Loucy (cell line): ENCODE measurements around the gene PSD2.

Experiments
- H2AFZ ChIP-seq: fragments of 200-600 bp; sonication (generic); 2 replicates; pipeline ENCODE4 v1.6.0; 2016; ENCODE audit warnings: antibody characterized with exemption, mild to moderate bottlenecking, low read length, moderate library complexity
- H3F3A ChIP-seq: fragments of 200-600 bp; 2 replicates; pipeline ENCODE4 v1.6.0; 2016; ENCODE audit warnings: antibody characterized with exemption, low read depth, mild to moderate bottlenecking
- H3K27me3 ChIP-seq: fragments of 200-600 bp; sonication (generic); 2 replicates; pipeline ENCODE4 v1.6.1; 2014; ENCODE audit warnings: low read length, mild to moderate bottlenecking; ENCODE audit not compliant: insufficient read depth, poor library complexity, severe bottlenecking
- H3K36me3 ChIP-seq: fragments of 200-600 bp; sonication (generic); 2 replicates; pipeline ENCODE4 v1.6.1; 2016; ENCODE audit warnings: low read length; ENCODE audit not compliant: insufficient read depth
- H3K4me1 ChIP-seq: fragments of 200-600 bp; sonication (generic); 2 replicates; pipeline ENCODE4 v1.5.1; 2014; ENCODE audit warnings: low read length, mild to moderate bottlenecking; ENCODE audit not compliant: insufficient read depth, poor library complexity, severe bottlenecking
- H3K4me2 ChIP-seq: fragments of 200-600 bp; sonication (generic); 2 replicates; pipeline ENCODE4 v1.6.0; 2014; ENCODE audit warnings: antibody characterized with exemption, low read length, low read depth, mild to moderate bottlenecking; ENCODE audit not compliant: poor library complexity, severe bottlenecking
- H3K4me3 ChIP-seq: fragments of 200-600 bp; sonication (generic); 2 replicates; pipeline ENCODE4 v1.5.1; 2014; ENCODE audit warnings: low read length, mild to moderate bottlenecking, mixed read lengths; ENCODE audit not compliant: poor library complexity, severe bottlenecking
- H3K79me2 ChIP-seq: fragments of 200-600 bp; sonication (generic); 2 replicates; pipeline ENCODE4 v1.6.1; 2014; ENCODE audit warnings: low read length; ENCODE audit not compliant: insufficient read depth
- H3K9ac ChIP-seq: fragments of 200-600 bp; sonication (generic); 2 replicates; pipeline ENCODE4 v1.6.0; 2014; ENCODE audit warnings: mild to moderate bottlenecking, low read depth, low read length, moderate library complexity; ENCODE audit not compliant: poor library complexity, severe bottlenecking
- H3K9me2 ChIP-seq: fragments of 200-600 bp; sonication (generic); replicated peaks from 2 replicates; pipeline ENCODE4 v1.6.1; 2016; ENCODE audit warnings: low read depth, low read length, mixed read lengths
- H3K9me3 ChIP-seq: fragments of 200-600 bp; sonication (generic); 2 replicates; pipeline ENCODE4 v1.6.1; 2014; ENCODE audit warnings: mild to moderate bottlenecking, antibody characterized with exemption, low read length, low read depth; ENCODE audit not compliant: insufficient read depth
- H4K20me1 ChIP-seq: fragments of 200-600 bp; sonication (generic); 2 replicates; pipeline ENCODE4 v1.6.0; 2014; ENCODE audit warnings: antibody characterized with exemption, low read length, mild to moderate bottlenecking; ENCODE audit not compliant: insufficient read depth, poor library complexity, severe bottlenecking
- EZH2phosphoT487 ChIP-seq: fragments of 200-600 bp; IDR thresholded peaks from 2 replicates; pipeline ENCODE4 v1.6.1; 2018; ENCODE audit warnings: antibody characterized with exemption, mild to moderate bottlenecking, moderate library complexity, borderline replicate concordance
- TF ChIP-seq, protein P1 (sequence below): fragments of 200-600 bp; sonication (generic); conservative IDR thresholded peaks from 2 replicates; pipeline ENCODE4 v1.5.1; 2014; ENCODE audit warnings: mild to moderate bottlenecking, antibody characterized with exemption, low read length

PSD2 gene

DNA sequence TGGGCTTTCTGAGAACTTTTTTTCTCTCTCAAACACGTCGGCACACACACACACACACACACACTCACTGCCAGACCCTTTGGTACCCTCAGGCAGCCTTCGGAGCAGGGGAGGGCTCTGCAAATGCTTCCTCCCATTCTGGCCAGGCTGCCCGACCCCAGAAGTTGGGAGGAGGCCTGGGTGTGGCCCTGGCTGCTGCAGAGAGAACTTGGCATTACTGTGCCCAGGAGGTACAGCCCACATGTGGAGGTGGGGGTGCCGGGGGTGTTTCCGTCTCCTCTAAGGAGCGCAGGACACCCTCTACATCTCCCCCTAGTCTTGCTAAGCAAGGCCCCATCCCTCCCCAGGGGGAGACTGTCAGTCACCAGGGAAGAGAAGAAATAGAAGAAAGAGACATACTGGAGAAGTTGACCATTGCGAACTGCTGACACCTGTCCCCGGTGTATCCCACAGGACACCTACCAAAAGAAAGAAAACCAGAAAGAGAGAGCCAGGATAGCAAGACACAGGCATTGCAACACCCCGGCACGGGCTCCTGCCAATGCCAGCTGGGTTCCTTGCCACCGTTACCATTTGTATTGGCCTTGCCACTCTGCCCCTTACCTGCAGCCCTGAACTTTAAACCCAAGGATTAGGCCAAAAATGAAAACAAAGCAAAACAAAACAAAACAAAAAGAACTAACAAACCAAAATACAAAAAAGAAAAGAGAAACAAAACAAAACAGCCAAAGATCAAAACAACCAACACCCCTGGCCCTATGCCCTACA lies 69.3 kb downstream of the PSD2 start:
- Histone ChIP-seq H3K27me3 (no peaks in the 10 kb centered on the region), H3K9ac (no peak overlapping the region), H3K79me2 (no peaks in the 10 kb centered on the region), H4K20me1 (no peaks in the 10 kb centered on the region), H3K36me3 (no peaks in the 10 kb centered on the region), H2AFZ (no peak overlapping the region), H3K9me3 (no peaks in the 10 kb centered on the region), H3K4me2 (no peak overlapping the region), H3F3A (no peaks in the 10 kb centered on the region), H3K4me1 (no peaks in the 10 kb centered on the region), H3K4me3 (no peak overlapping the region), H3K9me2 (no peaks in the 10 kb centered on the region)
- TF ChIP-seq, protein P1, sequence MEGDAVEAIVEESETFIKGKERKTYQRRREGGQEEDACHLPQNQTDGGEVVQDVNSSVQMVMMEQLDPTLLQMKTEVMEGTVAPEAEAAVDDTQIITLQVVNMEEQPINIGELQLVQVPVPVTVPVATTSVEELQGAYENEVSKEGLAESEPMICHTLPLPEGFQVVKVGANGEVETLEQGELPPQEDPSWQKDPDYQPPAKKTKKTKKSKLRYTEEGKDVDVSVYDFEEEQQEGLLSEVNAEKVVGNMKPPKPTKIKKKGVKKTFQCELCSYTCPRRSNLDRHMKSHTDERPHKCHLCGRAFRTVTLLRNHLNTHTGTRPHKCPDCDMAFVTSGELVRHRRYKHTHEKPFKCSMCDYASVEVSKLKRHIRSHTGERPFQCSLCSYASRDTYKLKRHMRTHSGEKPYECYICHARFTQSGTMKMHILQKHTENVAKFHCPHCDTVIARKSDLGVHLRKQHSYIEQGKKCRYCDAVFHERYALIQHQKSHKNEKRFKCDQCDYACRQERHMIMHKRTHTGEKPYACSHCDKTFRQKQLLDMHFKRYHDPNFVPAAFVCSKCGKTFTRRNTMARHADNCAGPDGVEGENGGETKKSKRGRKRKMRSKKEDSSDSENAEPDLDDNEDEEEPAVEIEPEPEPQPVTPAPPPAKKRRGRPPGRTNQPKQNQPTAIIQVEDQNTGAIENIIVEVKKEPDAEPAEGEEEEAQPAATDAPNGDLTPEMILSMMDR: no peak
- no peak for TF ChIP-seq EZH2phosphoT487

DNA sequence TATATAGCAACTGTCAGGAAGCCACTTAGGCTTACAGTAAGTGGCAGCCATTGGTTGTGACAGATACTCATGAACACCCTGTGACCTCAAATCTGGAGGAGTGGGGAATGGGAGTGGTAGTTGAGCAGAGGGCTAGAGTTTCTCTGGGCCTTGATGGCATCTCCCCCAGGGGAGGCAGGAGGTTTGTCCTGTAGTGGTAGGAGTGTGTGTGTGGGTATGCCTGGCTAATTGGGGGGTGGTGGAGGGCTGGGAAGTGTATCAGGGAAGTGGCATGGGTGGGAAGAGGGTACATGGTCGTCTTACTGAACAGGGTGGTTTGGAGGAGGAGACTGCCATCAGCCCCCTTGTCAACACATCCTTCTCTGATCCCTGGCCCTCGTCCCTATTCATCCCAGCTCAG lies 71.5 kb downstream of the PSD2 start:
- Histone ChIP-seq H3K9me2 (no peaks in the 10 kb centered on the region), H2AFZ (no peak overlapping the region), H3K9me3 (no peaks in the 10 kb centered on the region), H3K9ac (no peak overlapping the region), H3K4me2 (no peak overlapping the region), H4K20me1 (no peaks in the 10 kb centered on the region), H3K36me3 (no peaks in the 10 kb centered on the region), H3K4me3 (no peak overlapping the region), H3K79me2 (no peaks in the 10 kb centered on the region), H3K27me3 (no peaks in the 10 kb centered on the region), H3K4me1 (no peaks in the 10 kb centered on the region), H3F3A (no peaks in the 10 kb centered on the region)
- TF ChIP-seq, protein P1: no peak
- TF ChIP-seq EZH2phosphoT487: no peak

DNA sequence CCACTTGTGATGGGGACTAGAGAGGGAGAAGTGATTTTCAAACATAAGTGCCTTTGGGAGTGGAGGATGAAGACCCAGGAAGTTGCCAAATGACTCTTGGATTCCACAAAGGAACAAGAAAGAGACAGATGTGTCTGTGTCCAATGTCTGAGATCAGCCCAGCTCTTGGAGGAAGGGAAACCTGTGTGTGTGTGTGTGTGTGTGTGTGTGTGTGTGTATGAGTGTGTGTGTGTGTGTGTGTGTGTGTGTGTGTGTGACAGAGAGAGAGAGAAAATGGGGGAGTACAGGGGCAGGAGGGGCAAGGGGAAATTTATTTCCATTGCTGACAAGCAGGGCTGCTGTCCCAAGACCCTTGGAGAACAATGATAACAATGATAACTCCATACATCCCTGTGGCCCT lies 72.0 kb downstream of the PSD2 start:
- no peak overlapping the region for H3K4me2 ChIP-seq
- no peak overlapping the region for H2AFZ ChIP-seq
- no peaks in the 10 kb centered on the region for H3K27me3 ChIP-seq
- no peaks in the 10 kb centered on the region for H3F3A ChIP-seq
- no peaks in the 10 kb centered on the region for H3K36me3 ChIP-seq
- no peak overlapping the region for H3K4me3 ChIP-seq
- no peak overlapping the region for H3K9ac ChIP-seq
- no peak for TF ChIP-seq EZH2phosphoT487
- TF ChIP-seq, protein P1: no peak
- H3K9me3 ChIP-seq: no peaks in the 10 kb centered on the region
- H3K4me1 ChIP-seq: no peaks in the 10 kb centered on the region
- no peaks in the 10 kb centered on the region for H3K79me2 ChIP-seq
- no peaks in the 10 kb centered on the region for H4K20me1 ChIP-seq
- no peaks in the 10 kb centered on the region for H3K9me2 ChIP-seq
